Measurements from ENCODE around the gene ERMARD. TPM values are rescaled to one million over a fixed set of nuclear protein-coding genes. Genes with fewer than 3 reads are reported as not detected.

Gene ERMARD
- total RNA-seq, 2 donors from 2014 or later: 8.6 to 12.2 TPM

DNA sequence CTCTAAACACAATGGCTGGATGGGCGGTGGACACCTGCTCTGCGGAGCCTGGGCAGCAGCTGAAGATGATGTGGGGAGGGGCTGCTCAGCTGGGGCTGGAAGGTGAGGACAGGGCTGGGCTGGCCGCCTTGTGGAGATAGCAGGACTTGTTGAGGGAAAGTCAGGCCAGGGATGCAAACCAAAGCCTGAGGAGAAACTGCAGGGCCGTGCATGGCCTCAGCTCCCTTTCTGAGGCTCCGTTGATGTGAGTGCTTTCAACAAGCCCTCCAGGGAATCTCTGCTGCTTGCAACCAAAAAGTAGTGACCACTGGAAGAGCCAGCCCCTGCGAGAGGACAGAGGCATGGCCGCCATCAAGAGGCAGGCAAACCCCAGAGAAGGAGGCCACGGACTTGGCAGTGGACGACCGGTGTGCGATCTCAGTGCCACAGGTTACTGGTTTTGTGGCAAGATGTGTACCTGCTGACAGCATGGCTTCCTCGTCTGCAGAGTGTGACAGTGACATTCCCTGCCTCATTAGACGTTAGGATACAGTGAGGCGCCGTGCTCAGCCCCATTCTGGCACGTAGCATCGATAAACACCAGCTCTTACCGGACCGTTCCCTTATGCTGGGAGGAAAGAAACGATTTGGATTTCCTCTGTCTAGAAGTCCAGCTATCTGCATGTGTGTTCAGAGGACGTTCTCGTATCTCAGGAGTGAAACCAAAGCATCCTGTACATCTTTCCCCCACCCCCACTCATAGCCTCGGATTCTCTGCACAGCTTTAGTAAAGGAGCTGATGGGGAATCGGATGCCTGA lies 37.9 kb downstream of the ERMARD start:
- 53 to 62% methylated on average over 15 to 24 of the region's 24 CpGs for WGBS, 2 donors
- intact Hi-C loops (cut with DNase I): loop anchor here (10.0 kb wide), 1 partner anchor 735 kb away; no protein-coding TSS in a partner anchor
- H3K27ac ChIP-seq: peak overlapping the region in 2 of 4 donors; percentile 64
- H3K27me3 ChIP-seq: no peaks in the 10 kb centered on the region
- no peaks in the 10 kb centered on the region for H3K9me3 ChIP-seq
- no peak overlapping the region for H3K4me3 ChIP-seq
- DNase-seq (no peak), ATAC-seq (no peak)
- peaks cover 16% of the 10 kb centered on the region for H3K4me1 ChIP-seq
- no peak for TF ChIP-seq POLR2A (IDR thresholded peaks at IDR 0.05)
- TF ChIP-seq, protein P1, sequence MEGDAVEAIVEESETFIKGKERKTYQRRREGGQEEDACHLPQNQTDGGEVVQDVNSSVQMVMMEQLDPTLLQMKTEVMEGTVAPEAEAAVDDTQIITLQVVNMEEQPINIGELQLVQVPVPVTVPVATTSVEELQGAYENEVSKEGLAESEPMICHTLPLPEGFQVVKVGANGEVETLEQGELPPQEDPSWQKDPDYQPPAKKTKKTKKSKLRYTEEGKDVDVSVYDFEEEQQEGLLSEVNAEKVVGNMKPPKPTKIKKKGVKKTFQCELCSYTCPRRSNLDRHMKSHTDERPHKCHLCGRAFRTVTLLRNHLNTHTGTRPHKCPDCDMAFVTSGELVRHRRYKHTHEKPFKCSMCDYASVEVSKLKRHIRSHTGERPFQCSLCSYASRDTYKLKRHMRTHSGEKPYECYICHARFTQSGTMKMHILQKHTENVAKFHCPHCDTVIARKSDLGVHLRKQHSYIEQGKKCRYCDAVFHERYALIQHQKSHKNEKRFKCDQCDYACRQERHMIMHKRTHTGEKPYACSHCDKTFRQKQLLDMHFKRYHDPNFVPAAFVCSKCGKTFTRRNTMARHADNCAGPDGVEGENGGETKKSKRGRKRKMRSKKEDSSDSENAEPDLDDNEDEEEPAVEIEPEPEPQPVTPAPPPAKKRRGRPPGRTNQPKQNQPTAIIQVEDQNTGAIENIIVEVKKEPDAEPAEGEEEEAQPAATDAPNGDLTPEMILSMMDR (IDR thresholded peaks at IDR 0.05): no peak
- no peaks in the 10 kb centered on the region for H3K36me3 ChIP-seq (replicated peaks in 1 of 2; ENCODE audit: insufficient read depth in 1 of 2, low read depth in 2 of 2)

DNA sequence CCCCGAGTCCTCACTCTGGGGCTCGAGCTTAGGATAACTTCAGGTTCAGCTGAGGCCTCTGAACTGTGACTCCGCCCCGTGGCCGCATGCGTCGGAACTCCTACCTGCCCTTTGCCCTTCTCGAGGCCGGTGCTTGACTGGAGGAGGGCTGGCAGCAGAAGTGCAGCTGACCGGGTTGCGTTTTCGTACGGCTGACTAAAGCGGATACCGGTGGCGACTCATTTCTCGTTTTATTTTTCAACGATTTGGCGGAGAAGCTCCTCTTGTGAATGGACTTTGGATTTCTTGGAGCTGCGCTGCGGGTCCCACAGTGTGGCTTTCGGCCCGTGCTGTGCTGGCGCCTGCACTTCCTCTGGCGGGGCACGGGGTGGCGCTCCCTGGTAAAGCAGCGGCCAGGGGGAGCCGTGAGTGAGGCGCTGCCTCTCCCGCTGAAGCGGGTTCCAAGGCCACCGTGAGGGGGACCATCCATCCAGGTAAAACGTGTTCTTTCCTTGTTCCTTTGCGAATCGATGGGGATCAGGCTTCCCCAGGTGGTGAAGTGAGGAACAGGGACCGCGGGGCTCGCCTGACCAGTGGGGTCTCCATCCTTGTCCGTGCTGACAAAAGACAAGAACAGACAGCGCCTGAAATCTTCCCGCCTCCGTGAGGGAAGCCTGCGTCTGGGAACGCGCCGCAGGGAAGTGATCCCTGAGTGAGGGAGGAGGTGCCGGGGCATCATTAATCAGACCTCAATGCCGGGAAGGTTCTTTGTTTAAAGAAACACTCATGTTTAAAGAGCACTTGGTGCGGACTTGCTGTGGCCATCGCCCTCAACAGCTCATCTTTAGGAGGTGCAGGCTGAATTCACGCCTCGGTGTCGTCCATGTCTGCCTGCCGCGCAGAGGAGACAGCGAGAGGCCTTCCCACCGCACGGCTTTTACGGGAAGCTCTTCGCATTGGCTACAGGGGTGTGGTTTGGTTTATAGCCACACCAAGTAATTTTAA lies 38.8 kb downstream of the ERMARD start:
- H3K27me3 ChIP-seq: no peaks in the 10 kb centered on the region
- DNase-seq (peak; percentile 68 to 72 (median 71)), ATAC-seq (peak; percentile 92)
- H3K27ac ChIP-seq: peak overlapping the region; percentile 7 to 64 (median 46)
- intact Hi-C loops (cut with DNase I): loop anchor here (10.0 kb wide), 1 partner anchor 735 kb away; no protein-coding TSS in a partner anchor
- H3K9me3 ChIP-seq: no peaks in the 10 kb centered on the region
- TF ChIP-seq, protein P1 (IDR thresholded peaks at IDR 0.05): peak; percentile 93 to 98 (median 98)
- peak in 1 of 3 donors; percentile 11 for TF ChIP-seq POLR2A (IDR thresholded peaks at IDR 0.05)
- 1% methylated on average over 39 to 61 of the region's 61 CpGs for WGBS, 2 donors
- peaks cover 16% of the 10 kb centered on the region for H3K4me1 ChIP-seq
- H3K4me3 ChIP-seq: no peak overlapping the region
- no peaks in the 10 kb centered on the region for H3K36me3 ChIP-seq (replicated peaks in 1 of 2; ENCODE audit: insufficient read depth in 1 of 2, low read depth in 2 of 2)

DNA sequence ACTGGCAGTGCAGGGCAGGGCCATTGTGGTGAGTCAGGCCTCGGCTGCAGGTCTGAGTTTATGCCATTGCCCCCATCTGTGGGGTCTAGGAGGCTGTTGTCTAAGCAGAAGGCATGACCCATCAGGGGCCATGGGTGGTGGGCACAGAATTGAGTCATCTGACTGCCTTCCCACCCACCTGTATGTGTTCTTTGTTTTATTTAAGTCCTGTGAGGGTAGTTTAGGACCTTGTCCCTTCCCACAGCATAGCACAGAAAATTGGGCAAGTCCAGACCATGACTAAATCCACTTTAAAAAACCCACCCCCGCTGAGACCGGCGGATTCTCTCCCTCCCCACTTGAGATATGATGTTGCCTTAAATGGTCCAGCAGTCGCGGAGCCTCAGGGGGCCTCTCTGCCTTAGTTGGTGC lies 40.3 kb downstream of the ERMARD start:
- ATAC-seq: no peak
- H3K9me3 ChIP-seq: no peaks in the 10 kb centered on the region
- peaks cover 16% of the 10 kb centered on the region for H3K4me1 ChIP-seq
- WGBS, 2 donors: 58 to 72% methylated on average over 6 of the region's 6 CpGs
- H3K27ac ChIP-seq: no peak overlapping the region
- H3K36me3 ChIP-seq (replicated peaks in 1 of 2; ENCODE audit: insufficient read depth in 1 of 2, low read depth in 2 of 2): no peaks in the 10 kb centered on the region
- DNase-seq: no peak
- TF ChIP-seq POLR2A (IDR thresholded peaks at IDR 0.05): no peak
- TF ChIP-seq, protein P1 (IDR thresholded peaks at IDR 0.05): no peak
- H3K27me3 ChIP-seq: no peaks in the 10 kb centered on the region
- intact Hi-C loops (cut with DNase I): no loop called here
- H3K4me3 ChIP-seq: no peak overlapping the region

DNA sequence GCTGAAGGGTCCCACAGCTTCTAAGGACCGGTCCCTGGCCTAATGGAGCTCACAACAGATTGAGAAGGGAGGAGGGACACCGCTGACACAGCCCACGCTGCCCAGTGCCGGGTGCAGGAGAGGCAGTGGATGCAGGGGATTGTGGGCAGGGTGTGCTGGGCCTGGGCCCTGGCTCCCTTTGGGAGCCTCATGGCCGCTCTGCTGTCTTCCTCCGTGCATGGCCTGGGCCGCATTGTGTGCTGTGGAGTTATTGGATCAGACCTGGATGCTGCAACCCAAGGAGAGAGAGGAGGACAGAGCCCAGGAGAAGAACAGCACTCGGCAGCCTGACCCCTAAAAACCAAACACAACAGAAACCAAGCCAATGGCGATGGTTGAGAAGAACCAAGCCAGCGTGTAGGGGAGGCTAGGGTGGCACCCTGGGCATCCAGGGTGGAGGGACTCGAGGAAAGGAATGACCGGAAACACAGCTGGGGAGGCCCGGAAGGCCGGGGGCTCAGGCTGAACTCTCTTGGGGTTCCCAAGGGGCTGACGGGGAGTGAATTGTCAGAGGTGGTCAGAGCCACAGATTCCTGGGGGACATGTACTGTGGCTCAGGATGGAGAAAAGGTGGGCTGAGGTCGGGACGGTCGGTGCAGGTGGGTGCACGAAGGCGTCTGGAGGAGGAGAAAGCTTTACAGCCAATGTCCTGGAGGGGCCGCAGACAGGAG lies 41.0 kb downstream of the ERMARD start:
- WGBS, 2 donors: 78 to 85% methylated on average over 21 of the region's 21 CpGs
- no peaks in the 10 kb centered on the region for H3K36me3 ChIP-seq (replicated peaks in 1 of 2; ENCODE audit: insufficient read depth in 1 of 2, low read depth in 2 of 2)
- intact Hi-C loops (cut with DNase I): no loop called here

More for the DNA sequence above, 41.0 kb downstream of the ERMARD start:
- H3K4me3 ChIP-seq: no peak overlapping the region
- no peak for DNase-seq
- H3K27ac ChIP-seq: no peak overlapping the region
- H3K4me1 ChIP-seq: peaks cover 16% of the 10 kb centered on the region
- no peak for ATAC-seq
- TF ChIP-seq POLR2A (IDR thresholded peaks at IDR 0.05): no peak
- TF ChIP-seq, protein P1 (IDR thresholded peaks at IDR 0.05): no peak
- H3K9me3 ChIP-seq: no peaks in the 10 kb centered on the region
- no peaks in the 10 kb centered on the region for H3K27me3 ChIP-seq
